ENCODE results near the gene CASS4.

DNA sequence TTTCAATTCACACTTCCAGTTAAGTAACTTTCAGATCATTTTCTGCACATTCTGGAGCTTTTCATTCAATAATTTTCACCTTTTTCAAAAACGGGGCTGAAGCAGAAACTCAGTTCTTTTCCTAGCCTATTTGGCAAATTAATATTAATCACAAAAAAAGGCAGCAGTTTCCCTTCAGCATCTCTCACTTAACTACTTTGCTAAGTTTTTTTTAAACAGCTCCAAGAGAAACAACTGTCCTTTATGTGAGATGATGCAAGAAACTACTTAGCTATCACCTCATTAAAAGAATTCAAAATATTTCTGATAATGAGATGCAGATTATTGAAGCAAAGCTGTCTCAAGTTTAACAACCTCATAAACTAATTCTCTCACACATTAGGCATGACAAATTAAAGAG lies 11.8 kb downstream of the CASS4 start:
- TF ChIP-seq, protein P1, sequence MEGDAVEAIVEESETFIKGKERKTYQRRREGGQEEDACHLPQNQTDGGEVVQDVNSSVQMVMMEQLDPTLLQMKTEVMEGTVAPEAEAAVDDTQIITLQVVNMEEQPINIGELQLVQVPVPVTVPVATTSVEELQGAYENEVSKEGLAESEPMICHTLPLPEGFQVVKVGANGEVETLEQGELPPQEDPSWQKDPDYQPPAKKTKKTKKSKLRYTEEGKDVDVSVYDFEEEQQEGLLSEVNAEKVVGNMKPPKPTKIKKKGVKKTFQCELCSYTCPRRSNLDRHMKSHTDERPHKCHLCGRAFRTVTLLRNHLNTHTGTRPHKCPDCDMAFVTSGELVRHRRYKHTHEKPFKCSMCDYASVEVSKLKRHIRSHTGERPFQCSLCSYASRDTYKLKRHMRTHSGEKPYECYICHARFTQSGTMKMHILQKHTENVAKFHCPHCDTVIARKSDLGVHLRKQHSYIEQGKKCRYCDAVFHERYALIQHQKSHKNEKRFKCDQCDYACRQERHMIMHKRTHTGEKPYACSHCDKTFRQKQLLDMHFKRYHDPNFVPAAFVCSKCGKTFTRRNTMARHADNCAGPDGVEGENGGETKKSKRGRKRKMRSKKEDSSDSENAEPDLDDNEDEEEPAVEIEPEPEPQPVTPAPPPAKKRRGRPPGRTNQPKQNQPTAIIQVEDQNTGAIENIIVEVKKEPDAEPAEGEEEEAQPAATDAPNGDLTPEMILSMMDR (IDR thresholded peaks at IDR 0.05) = no peak
- no peak for TF ChIP-seq POLR2A (IDR thresholded peaks at IDR 0.05)

Data from ovary (tissue), 3 donors.